Liver (tissue), 9 donors: ENCODE data around the gene NUDT9. TPM values are rescaled to one million over a fixed set of nuclear protein-coding genes. Genes with fewer than 3 reads are reported as not detected.

Source experiments
- DNase-seq: peaks from one replicate; pipeline ENCODE4 v3.0.0-alpha.2; 2017; ENCODE audit warnings: low spot score
- H3K27ac ChIP-seq, 2 donors: one replicate each; pipeline ENCODE4 v1.7.0; 2013; ENCODE audit warnings: inconsistent platforms in 2 of 2, low read length in 2 of 2, control low read depth in 1 of 2, low read depth in 1 of 2, mild to moderate bottlenecking in 1 of 2
- H3K27me3 ChIP-seq, 4 donors: one replicate each; pipeline versions ENCODE4 v1.6.1 to v1.7.0; 2013; ENCODE audit warnings: low read length in 3 of 4, inconsistent platforms in 1 of 4, mild to moderate bottlenecking in 1 of 4, moderate library complexity in 1 of 4; ENCODE audit not compliant: control insufficient read depth in 4 of 4, insufficient read depth in 4 of 4
- H3K36me3 ChIP-seq, 4 donors: one replicate each; pipeline versions ENCODE4 v1.6.1 to v1.7.0; 2013; ENCODE audit warnings: low read length in 3 of 4, mild to moderate bottlenecking in 3 of 4, low read depth in 1 of 4, moderate library complexity in 1 of 4; ENCODE audit not compliant: control insufficient read depth in 4 of 4, insufficient read depth in 3 of 4
- H3K4me1 ChIP-seq, 4 donors: one replicate each; pipeline versions ENCODE4 v1.6.1 to v1.7.0; 2013; ENCODE audit warnings: low read length in 3 of 4, mild to moderate bottlenecking in 3 of 4, moderate library complexity in 1 of 4; ENCODE audit not compliant: control insufficient read depth in 4 of 4, insufficient read depth in 4 of 4
- H3K4me3 ChIP-seq, 3 donors: one replicate each; pipeline versions ENCODE4 v1.6.1 to v1.7.0; 2013; ENCODE audit warnings: low read length in 3 of 3, control low read depth in 1 of 3, low read depth in 1 of 3, mild to moderate bottlenecking in 1 of 3
- H3K9ac ChIP-seq, 2 donors: one replicate each; pipeline ENCODE4 v1.7.0; 2013; ENCODE audit warnings: low read length in 2 of 2, mild to moderate bottlenecking in 2 of 2, moderate library complexity in 2 of 2, control low read depth in 1 of 2, low read depth in 1 of 2
- H3K9me3 ChIP-seq, 4 donors: one replicate each; pipeline versions ENCODE4 v1.6.1 to v1.7.0; 2013; ENCODE audit warnings: low read length in 3 of 4; ENCODE audit not compliant: control insufficient read depth in 4 of 4
- CTCF ChIP-seq: fragments of 150-350 bp; IDR thresholded peaks from 2 replicates; pipeline ENCODE4 v1.5.1; 2017; ENCODE audit warnings: improper control_type of control experiment, low read depth, low read length; ENCODE audit not compliant: missing input control
- EGR1 ChIP-seq, 2 donors: IDR thresholded peaks; 2 replicates each; pipeline ENCODE4 v1.6.1; 2016 to 2018; ENCODE audit warnings: antibody characterized with exemption in 2 of 2, low read depth in 2 of 2
- FOXA1 ChIP-seq: IDR thresholded peaks from 2 replicates; pipeline ENCODE4 v1.6.1; 2016; ENCODE audit warnings: antibody characterized with exemption
- FOXA2 ChIP-seq: IDR thresholded peaks from 2 replicates; pipeline ENCODE4 v1.6.1; 2016; ENCODE audit warnings: antibody characterized with exemption
- GABPA ChIP-seq, 2 donors: IDR thresholded peaks in 1 of 2; conservative IDR thresholded peaks in 1 of 2; 2 replicates each; pipeline ENCODE4 v1.6.1; 2016; ENCODE audit warnings: antibody characterized with exemption in 2 of 2, mild to moderate bottlenecking in 1 of 2, moderate library complexity in 1 of 2
- HNF4A ChIP-seq, 2 donors: conservative IDR thresholded peaks; 2 replicates each; pipeline ENCODE4 v1.6.1; 2016; ENCODE audit warnings: antibody characterized with exemption in 2 of 2, mild to moderate bottlenecking in 2 of 2
- HNF4G ChIP-seq: IDR thresholded peaks from 2 replicates; pipeline ENCODE4 v1.6.1; 2016; ENCODE audit warnings: antibody characterized with exemption
- JUND ChIP-seq, 2 donors: IDR thresholded peaks; 2 replicates each; pipeline ENCODE4 v1.6.1; 2016; ENCODE audit warnings: antibody characterized with exemption in 2 of 2
- NR2F2 ChIP-seq: IDR thresholded peaks from 2 replicates; pipeline ENCODE4 v1.6.1; 2016; ENCODE audit warnings: antibody characterized with exemption
- RAD21 ChIP-seq, 2 donors: IDR thresholded peaks; 2 replicates each; pipeline ENCODE4 v1.6.1; 2016; ENCODE audit warnings: antibody characterized with exemption in 2 of 2, mild to moderate bottlenecking in 2 of 2
- REST ChIP-seq: IDR thresholded peaks from 2 replicates; pipeline ENCODE4 v1.6.1; 2016; ENCODE audit warnings: antibody characterized with exemption, mild to moderate bottlenecking
- RXRA ChIP-seq, 2 donors: IDR thresholded peaks; 2 replicates each; pipeline ENCODE4 v1.6.1; 2017 to 2018; ENCODE audit warnings: antibody characterized with exemption in 2 of 2, mild to moderate bottlenecking in 1 of 2
- SP1 ChIP-seq: IDR thresholded peaks from 2 replicates; pipeline ENCODE4 v1.6.1; 2018; ENCODE audit warnings: antibody characterized with exemption, mild to moderate bottlenecking
- TAF1 ChIP-seq: conservative IDR thresholded peaks from 2 replicates; pipeline ENCODE4 v1.6.1; 2016; ENCODE audit warnings: antibody characterized with exemption, mild to moderate bottlenecking
- YY1 ChIP-seq: IDR thresholded peaks from 2 replicates; pipeline ENCODE4 v1.6.1; 2016; ENCODE audit warnings: antibody characterized with exemption, mild to moderate bottlenecking
- ZBTB33 ChIP-seq: IDR thresholded peaks from 2 replicates; pipeline ENCODE4 v1.6.1; 2016; ENCODE audit warnings: antibody characterized with exemption
- WGBS: extraction: QIAGEN DNeasy Blood & Tissue Kit; methylation state at CpG from one replicate; pipeline ENCODE4 v1.1.7; 2013; 5-methylcytosine and 5-hydroxymethylcytosine counted together
- polyA plus RNA-seq, 2 donors: library from polyadenylated mRNA; stranded (reverse) in 1 of 2; unstranded in 1 of 2; fragments of 200-250 nt in 1 of 2; fragments of >200 nt in 1 of 2; fragmentation: Nextera tagmentation in 1 of 2; extraction: Ambion mirVana in 1 of 2; gene quantifications; one replicate each; pipeline versions ENCODE4 v1.2.1 to v1.2.3, GENCODE V29; 2013 to 2015
- total RNA-seq, 2 donors: library from RNA; depleted of rRNA; stranded (reverse); fragments of >200 nt; gene quantifications; one replicate each; pipeline ENCODE4 v1.2.3, GENCODE V29; 2014
- TF ChIP-seq, protein P1 (sequence below): IDR thresholded peaks from 2 replicates; pipeline ENCODE4 v1.6.1; 2016; ENCODE audit warnings: antibody characterized with exemption
- TF ChIP-seq, protein P2 (sequence below): IDR thresholded peaks from 2 replicates; pipeline ENCODE4 v1.6.1; 2016; ENCODE audit warnings: antibody characterized with exemption
- donor health status: healthy.
- donor health status: healthy.
- donor health status: healthy.
- donor health status: healthy.
- donor health status: healthy.

The NUDT9 gene
- total RNA-seq (10 to 100 TPM in 1 of 2 donors, 1 to 10 TPM in 1; 9.2 to 21.8 TPM), polyA plus RNA-seq (10 to 100 TPM; 32.1 to 37.3 TPM)

DNA sequence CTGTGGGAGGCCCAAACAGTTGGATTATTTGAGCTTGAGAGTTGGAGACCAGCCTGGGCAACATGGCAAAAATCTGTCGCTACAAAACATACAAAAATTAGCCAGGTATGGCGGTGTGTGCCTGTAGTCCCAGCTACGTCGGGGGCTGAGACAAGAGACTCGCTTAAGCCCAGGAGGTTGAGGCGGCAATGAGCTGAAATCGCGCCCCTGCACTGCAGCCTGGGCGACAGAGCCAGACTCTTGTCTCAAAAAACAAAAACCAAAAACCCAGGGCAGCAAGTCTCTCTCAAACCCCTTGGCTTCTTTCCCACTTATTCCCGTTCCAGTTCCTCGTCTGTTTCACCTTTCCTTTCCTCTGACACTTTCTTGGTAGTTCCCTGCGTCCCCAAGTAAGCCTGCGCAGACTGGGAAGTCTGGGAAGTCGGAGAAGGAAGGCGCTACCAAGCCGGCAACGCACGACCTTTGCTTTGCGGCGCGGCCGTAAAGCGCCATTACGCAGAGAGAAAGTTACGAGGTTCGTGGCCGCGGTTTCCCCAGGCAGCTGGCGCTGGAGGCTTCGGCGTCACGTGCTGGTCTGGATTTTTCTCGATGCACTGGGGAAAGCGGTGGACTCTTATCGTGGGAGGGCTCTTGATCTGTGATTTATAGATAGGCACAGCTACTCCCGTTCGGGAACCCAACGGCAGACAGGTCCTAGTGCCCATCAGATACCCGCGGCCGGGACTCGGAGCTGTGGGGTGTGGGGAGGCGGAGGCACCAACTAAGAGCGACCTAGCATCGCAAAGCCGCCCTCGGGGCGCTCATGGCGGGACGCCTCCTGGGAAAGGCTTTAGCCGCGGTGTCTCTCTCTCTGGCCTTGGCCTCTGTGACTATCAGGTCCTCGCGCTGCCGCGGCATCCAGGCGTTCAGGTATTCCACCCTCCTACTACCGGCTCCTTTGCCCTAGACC lies at the start of gene NUDT9:
Gene NUDT9, plus strand, starts transcription at position 470 of the 949 bp plus-strand sequence. Its CDS starts 333 bp downstream, at position 803.
- peaks cover 13 to 60% (median 46%) of the 10 kb centered on the region in 4 donors for H3K4me1 ChIP-seq
- H3K9ac ChIP-seq, result peak within 1 kb of the TSS; percentile 89 to 100
- H3K4me3 ChIP-seq, result peak within 1 kb of the TSS; percentile 63 to 89 (median 83)
- no peaks in the 10 kb centered on the region for H3K9me3 ChIP-seq
- under 1% methylated on average over 58 of the region's 58 CpGs for WGBS
- no peaks in the 10 kb centered on the region for H3K27me3 ChIP-seq
- peak within 1 kb of the TSS; percentile 90 to 93 for H3K27ac ChIP-seq
- peak; percentile 89 for DNase-seq
- peak; percentile 69 to 75 for TF ChIP-seq RXRA (IDR thresholded peaks at IDR 0.05)
- TF ChIP-seq HNF4A (conservative IDR thresholded peaks at IDR 0.05), result peak; percentile 42 to 68
- TF ChIP-seq TAF1, result peak; percentile 72
- TF ChIP-seq, protein P1, sequence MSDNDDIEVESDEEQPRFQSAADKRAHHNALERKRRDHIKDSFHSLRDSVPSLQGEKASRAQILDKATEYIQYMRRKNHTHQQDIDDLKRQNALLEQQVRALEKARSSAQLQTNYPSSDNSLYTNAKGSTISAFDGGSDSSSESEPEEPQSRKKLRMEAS, result peak; percentile 92
- TF ChIP-seq JUND (IDR thresholded peaks at IDR 0.05), result peak; percentile 48 to 70
- TF ChIP-seq SP1, result peak; percentile 55
- peak; percentile 61 for TF ChIP-seq NR2F2
- TF ChIP-seq RAD21 (IDR thresholded peaks at IDR 0.05), result peak; percentile 48 to 63
- no peak for TF ChIP-seq FOXA2
- TF ChIP-seq CTCF, result no peak
- peak in 1 of 2 donors; percentile 70 for TF ChIP-seq GABPA (IDR thresholded peaks at IDR 0.05 in 1 of 2, conservative IDR thresholded peaks at IDR 0.05 in 1 of 2)
- TF ChIP-seq, protein P2, sequence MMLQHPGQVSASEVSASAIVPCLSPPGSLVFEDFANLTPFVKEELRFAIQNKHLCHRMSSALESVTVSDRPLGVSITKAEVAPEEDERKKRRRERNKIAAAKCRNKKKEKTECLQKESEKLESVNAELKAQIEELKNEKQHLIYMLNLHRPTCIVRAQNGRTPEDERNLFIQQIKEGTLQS, result no peak
- peak in 1 of 2 donors; percentile 74 for TF ChIP-seq EGR1 (IDR thresholded peaks at IDR 0.05; ENCODE audit: low read depth in 2 of 2)
- peak; percentile 94 for TF ChIP-seq ZBTB33
- peak; percentile 96 for TF ChIP-seq YY1
- TF ChIP-seq REST, result peak; percentile 88
- TF ChIP-seq HNF4G, result peak; percentile 14
- peak; percentile 10 for TF ChIP-seq FOXA1
- no peaks in the 10 kb centered on the region for H3K36me3 ChIP-seq
